Suprapubic skin (tissue), 4 donors: Measurements from ENCODE around the gene MYO18A. TPM values are rescaled to one million over a fixed set of nuclear protein-coding genes. Genes with fewer than 3 reads are reported as not detected.

Experiments
- DNase-seq, 2 donors: peaks; one replicate each; pipeline ENCODE4 v3.0.0-alpha.2; 2019; ENCODE audit warnings: low spot score in 2 of 2
- H3K27ac ChIP-seq: fragments of 200-600 bp; sonication (generic); one replicate; pipeline ENCODE4 v1.5.1; 2019
- H3K27me3 ChIP-seq: fragments of 200-600 bp; sonication (generic); one replicate; pipeline ENCODE4 v1.5.1; 2019
- H3K36me3 ChIP-seq: fragments of 200-600 bp; sonication (generic); one replicate; pipeline ENCODE4 v1.5.1; 2019
- H3K4me1 ChIP-seq: fragments of 200-600 bp; sonication (generic); one replicate; pipeline ENCODE4 v1.5.1; 2019
- H3K4me3 ChIP-seq: fragments of 200-600 bp; sonication (generic); one replicate; pipeline ENCODE4 v1.5.1; 2019; ENCODE audit warnings: mild to moderate bottlenecking
- H3K9me3 ChIP-seq: fragments of 200-600 bp; sonication (generic); one replicate; pipeline ENCODE4 v1.5.1; 2019
- CTCF ChIP-seq, 2 donors: fragments of 200-600 bp in 1 of 2; fragments of 450-650 bp in 1 of 2; sonication (generic) in 1 of 2; IDR thresholded peaks; one replicate each; pipeline ENCODE4 v1.5.1; 2016 to 2019; ENCODE audit warnings: antibody characterized with exemption in 2 of 2, mild to moderate bottlenecking in 1 of 2, moderate library complexity in 1 of 2
- EP300 ChIP-seq: sonication (generic); formaldehyde crosslinking; IDR thresholded peaks from one replicate; pipeline ENCODE4 v1.6.1; 2017; ENCODE audit warnings: antibody characterized with exemption
- POLR2A ChIP-seq, 2 donors: fragments of 450-650 bp; IDR thresholded peaks; one replicate each; pipeline ENCODE4 v1.6.1; 2017; ENCODE audit warnings: antibody characterized with exemption in 2 of 2, mild to moderate bottlenecking in 2 of 2, moderate library complexity in 2 of 2
- POLR2AphosphoS5 ChIP-seq, 3 donors: sonication (generic); formaldehyde crosslinking; IDR thresholded peaks; one replicate each; pipeline ENCODE4 v1.6.1; 2017; ENCODE audit warnings: antibody characterized with exemption in 3 of 3
- WGBS: methylation state at CpG from one replicate; pipeline ENCODE4 v1.1.5; 2018; 5-methylcytosine and 5-hydroxymethylcytosine counted together
- total RNA-seq, 4 donors: library from RNA; depleted of rRNA; stranded (reverse); fragments of >200 nt; gene quantifications; one replicate each; pipeline ENCODE4 v1.1.0, GENCODE V29; 2016

MYO18A gene
- total RNA-seq, 4 donors from 2014 or later, result 87.6 to 253 (median 106) TPM

DNA sequence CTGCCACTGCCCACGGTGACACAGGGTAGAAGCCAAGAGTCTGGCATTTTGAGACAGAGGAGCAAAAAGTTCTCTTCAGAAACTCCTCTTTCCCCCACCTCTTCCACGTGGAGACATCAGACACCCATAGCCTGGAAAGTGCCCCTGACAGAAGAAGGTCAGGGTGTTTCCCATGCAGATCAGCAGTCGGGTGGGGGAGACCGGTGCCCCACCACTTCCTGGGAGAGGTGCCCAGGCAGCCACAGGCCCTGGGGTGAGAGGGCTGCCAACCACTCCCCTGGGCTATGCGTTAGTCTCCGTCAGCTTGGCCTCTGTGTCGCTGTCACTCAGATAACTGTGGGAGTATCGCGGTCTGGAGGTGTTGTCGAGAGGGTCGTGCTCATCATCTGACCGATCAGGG is 105.7 kb downstream of the MYO18A start:
- no peak for DNase-seq
- Histone ChIP-seq H3K36me3 (peaks cover 17% of the 10 kb centered on the region), H3K9me3 (no peaks in the 10 kb centered on the region), H3K27me3 (no peaks in the 10 kb centered on the region), H3K4me3 (no peak overlapping the region), H3K27ac (no peak overlapping the region), H3K4me1 (peaks cover 38% of the 10 kb centered on the region)
- 83% methylated on average over 1 of the region's 12 CpGs for WGBS
- TF ChIP-seq POLR2A (IDR thresholded peaks at IDR 0.05) (no peak), POLR2AphosphoS5 (IDR thresholded peaks at IDR 0.05) (no peak), CTCF (IDR thresholded peaks at IDR 0.05) (no peak), EP300 (no peak)

DNA sequence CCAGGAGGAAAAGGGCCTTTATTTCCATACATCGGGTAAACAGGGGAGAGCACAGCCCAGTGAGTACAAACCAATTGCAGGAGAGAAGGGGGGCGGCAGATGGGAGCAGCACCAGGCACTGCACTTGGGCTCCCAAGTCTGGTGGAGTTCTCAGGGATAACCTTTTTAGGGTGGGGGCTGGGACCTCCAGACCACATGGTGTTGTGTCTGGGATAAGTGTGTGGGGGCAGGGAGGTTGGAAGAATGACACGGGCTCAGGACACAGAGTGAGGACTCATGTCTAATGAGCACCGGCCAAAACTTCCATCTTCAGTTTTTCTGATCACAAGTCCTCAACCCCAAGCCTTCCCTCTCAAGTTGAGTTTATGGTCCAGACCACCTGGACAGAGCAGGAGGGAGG is 106.7 kb downstream of the MYO18A start:
- Histone ChIP-seq H3K27me3 (no peaks in the 10 kb centered on the region), H3K9me3 (no peaks in the 10 kb centered on the region), H3K27ac (no peak overlapping the region), H3K4me3 (no peak overlapping the region), H3K36me3 (peaks cover 8% of the 10 kb centered on the region), H3K4me1 (peaks cover 29% of the 10 kb centered on the region)
- TF ChIP-seq CTCF (IDR thresholded peaks at IDR 0.05) (no peak), POLR2A (IDR thresholded peaks at IDR 0.05) (no peak), EP300 (no peak), POLR2AphosphoS5 (IDR thresholded peaks at IDR 0.05) (no peak)
- WGBS, result 68% methylated on average over 4 of the region's 4 CpGs
- no peak for DNase-seq

GRCh38 chr17:29073045-29073444 is 107.2 kb downstream of the MYO18A start:
- H3K27me3 ChIP-seq, result no peaks in the 10 kb centered on the region
- 82% methylated on average over 2 of the region's 2 CpGs for WGBS
- DNase-seq, result no peak
- TF ChIP-seq POLR2AphosphoS5 (IDR thresholded peaks at IDR 0.05), result no peak
- TF ChIP-seq EP300, result no peak
- TF ChIP-seq POLR2A (IDR thresholded peaks at IDR 0.05), result no peak
- no peak for TF ChIP-seq CTCF (IDR thresholded peaks at IDR 0.05)
- H3K4me1 ChIP-seq, result peaks cover 29% of the 10 kb centered on the region
- H3K36me3 ChIP-seq, result peaks cover 4% of the 10 kb centered on the region
- H3K4me3 ChIP-seq, result no peak overlapping the region
- no peaks in the 10 kb centered on the region for H3K9me3 ChIP-seq
- H3K27ac ChIP-seq, result no peak overlapping the region

DNA sequence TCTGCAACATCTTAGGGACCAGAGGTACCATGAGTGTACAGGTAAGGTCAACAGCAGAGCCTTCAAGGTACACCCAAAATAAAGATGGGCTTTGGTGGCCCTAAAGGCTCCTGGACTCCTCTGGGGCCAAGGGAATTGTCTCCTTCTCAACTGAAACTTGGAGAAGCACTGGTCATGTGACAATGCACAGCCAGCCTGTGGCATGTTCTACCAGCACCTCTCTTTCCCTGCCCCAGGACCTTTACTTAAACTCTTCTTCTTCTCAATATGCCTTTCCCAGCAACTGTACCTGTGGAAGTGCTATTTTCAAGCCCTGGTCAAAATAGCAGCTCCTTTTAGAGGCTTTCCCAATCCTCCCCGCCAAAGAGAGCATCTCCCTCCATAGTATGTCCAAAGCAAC is 108.9 kb downstream of the MYO18A start:
- no peaks in the 10 kb centered on the region for H3K27me3 ChIP-seq
- H3K4me1 ChIP-seq, result peaks cover 18% of the 10 kb centered on the region

GRCh38 chr17:29070781-29071180 is 109.4 kb downstream of the MYO18A start:
- no peak overlapping the region for H3K4me3 ChIP-seq
- no peaks in the 10 kb centered on the region for H3K27me3 ChIP-seq
- DNase-seq, result no peak
- H3K27ac ChIP-seq, result no peak overlapping the region
- no peak for TF ChIP-seq POLR2A (IDR thresholded peaks at IDR 0.05)
- no peak for TF ChIP-seq POLR2AphosphoS5 (IDR thresholded peaks at IDR 0.05)
- TF ChIP-seq CTCF (IDR thresholded peaks at IDR 0.05), result no peak
- no peak for TF ChIP-seq EP300
- H3K4me1 ChIP-seq, result peaks cover 23% of the 10 kb centered on the region
- H3K36me3 ChIP-seq, result no peaks in the 10 kb centered on the region
- no peaks in the 10 kb centered on the region for H3K9me3 ChIP-seq
- 47% methylated on average over 9 of the region's 9 CpGs for WGBS

More for the DNA sequence above, 108.9 kb downstream of the MYO18A start:
- Histone ChIP-seq H3K36me3 (no peaks in the 10 kb centered on the region), H3K4me3 (no peak overlapping the region), H3K9me3 (no peaks in the 10 kb centered on the region), H3K27ac (no peak overlapping the region)
- 86% methylated on average over 1 of the region's 1 CpG for WGBS
- TF ChIP-seq POLR2AphosphoS5 (IDR thresholded peaks at IDR 0.05), result no peak
- no peak for TF ChIP-seq POLR2A (IDR thresholded peaks at IDR 0.05)
- TF ChIP-seq CTCF (IDR thresholded peaks at IDR 0.05), result no peak
- no peak for TF ChIP-seq EP300
- DNase-seq, result no peak
